T1000 (cell line): Measurements from ENCODE around the gene PAX5.

ENCODE experiments used
- DNase-seq: peaks from one replicate; lab custom pipeline; 2025; ENCODE audit warnings: mixed read lengths; lab: John Stamatoyannopoulos, UW

The PAX5 gene

DNA sequence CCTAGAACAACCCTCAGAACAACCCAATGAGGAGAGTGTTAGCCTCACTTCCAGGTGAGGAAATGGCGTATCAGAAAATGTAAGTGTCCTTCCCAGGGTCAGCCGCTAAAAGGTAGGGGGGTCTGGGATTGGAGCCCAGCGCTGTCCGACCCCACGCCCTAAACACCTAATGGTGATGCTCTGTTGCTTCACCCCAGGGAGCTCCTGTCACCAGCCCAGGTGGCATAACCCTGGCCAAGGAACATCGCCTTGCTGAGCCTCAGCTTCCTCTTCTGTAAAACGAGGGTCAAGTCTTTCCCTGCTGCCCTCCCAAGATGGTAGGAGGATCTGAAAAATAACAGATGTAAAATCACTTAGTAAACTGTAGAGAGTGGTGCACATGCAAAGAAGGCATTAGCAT, 132.5 kb downstream of the PAX5 start:
- DNase-seq: no peak

DNA sequence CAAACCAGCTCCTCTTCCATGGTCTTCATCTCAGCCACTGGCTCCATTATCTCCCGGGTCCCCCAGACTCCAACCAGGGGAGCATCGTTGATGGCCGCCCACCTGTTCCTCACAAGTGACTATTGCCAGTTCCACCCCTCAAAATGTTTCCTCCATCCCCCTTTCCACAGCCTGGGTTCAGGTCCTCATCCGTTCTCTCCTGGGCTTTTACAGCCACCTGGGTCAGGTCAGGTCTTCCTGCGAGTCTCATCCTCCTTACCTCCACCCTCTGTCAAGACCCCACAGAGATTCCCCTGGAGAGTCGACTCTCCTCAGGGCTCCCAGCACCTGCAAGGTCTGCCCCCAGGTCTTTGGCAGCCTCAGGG, 133.2 kb downstream of the PAX5 start:
- DNase-seq: no peak

DNA sequence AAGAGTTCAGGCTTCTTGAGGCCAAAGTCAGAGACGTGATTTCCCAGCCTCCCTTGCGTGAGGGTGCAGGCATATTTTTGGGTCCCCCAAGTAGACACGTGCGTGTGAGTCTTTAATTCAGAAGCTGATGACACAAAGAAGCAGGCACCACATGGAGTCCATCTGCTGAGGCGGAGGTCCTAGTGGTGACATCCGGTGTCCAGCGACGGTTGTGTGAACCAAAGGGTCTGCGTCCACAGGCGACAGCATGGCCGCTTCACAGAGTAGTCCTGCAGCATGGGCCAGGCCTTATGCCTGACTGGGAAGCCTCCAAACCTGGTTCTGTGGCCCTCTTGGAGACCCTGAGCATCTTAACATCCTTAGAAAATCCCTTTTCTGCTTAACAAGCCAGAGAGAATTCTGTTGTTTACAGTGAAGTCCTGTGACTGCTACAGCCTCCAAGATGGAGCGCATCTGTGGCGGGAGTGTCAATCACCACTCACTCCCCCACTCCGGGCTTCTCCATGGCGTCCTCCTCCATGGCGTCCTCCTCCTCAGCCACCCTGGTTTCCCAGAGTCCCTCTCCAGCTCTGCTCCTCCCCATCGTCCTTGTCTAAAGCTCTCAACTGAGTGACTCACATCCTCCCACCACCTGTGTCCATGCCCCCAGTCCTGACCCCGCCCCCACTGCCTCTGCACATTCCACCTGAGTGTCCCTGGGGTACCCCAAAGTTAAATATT, 133.8 kb downstream of the PAX5 start:
- DNase-seq: no peak

DNA sequence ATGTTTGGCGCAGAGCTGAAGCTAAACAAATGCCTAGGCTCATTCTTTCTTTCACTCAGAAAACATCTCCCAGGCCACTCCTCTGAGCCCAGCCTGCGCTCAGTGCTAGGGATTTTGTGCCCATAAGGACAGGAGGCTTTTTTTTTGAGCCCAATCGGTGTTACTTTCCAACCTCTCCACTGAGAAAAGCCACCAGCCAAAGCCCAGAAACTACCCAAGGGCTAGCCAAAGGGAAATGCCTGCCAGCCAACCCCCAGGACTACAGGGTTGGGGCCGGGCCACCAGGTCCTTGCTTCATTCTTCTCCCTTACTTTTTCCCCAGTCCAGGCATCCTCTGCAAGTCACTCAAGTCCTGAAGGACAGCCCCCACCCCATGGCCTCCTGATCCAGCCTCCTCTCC, 134.7 kb downstream of the PAX5 start:
- DNase-seq: no peak

DNA sequence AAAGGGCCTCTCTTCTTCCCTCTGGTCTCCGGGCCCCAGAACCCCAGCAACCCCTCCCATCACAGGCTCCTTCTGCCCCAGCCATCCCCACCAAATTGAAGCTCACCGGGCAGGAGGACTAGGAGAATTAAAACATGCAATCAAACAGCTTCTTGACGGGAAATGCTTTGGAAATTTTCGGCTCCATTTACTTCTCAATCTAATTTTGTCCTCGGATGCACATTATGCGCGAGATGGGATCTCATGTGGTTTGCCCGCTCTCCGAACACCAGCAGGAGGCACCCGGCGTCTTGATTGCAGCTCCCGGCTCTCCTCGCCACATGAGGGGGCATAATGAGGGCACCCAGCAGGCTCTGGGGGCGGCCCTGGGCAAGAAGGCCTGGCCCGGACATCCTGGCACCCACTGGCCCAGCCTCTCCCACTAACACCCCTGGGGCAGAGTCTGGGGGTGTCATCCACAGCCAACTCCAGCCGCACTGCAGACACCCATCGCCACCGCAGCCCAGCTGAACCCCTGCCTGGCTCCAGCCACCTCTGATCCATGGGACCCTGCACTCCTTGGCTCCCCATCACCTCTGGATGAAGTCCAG, 135.5 kb downstream of the PAX5 start:
- no peak for DNase-seq

DNA sequence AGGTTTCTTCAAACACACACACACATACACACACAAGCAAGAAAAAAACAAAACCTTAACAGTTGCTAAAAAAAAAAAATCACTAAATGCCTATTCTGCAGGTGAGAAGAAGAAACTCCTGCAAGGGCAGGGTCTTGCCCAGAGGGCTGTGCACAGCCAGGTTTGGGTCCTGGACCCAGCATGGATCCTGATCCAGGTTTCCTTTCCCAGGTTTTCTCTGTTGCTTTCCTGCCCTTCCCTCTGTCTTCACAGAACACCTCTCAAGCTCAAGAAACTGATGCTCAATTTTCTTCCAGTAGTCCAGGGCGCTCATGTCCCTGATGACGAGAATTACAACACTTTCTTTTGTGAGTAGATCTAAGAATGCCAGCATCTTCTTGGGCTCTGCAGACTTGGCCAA, 136.6 kb downstream of the PAX5 start:
- no peak for DNase-seq

DNA sequence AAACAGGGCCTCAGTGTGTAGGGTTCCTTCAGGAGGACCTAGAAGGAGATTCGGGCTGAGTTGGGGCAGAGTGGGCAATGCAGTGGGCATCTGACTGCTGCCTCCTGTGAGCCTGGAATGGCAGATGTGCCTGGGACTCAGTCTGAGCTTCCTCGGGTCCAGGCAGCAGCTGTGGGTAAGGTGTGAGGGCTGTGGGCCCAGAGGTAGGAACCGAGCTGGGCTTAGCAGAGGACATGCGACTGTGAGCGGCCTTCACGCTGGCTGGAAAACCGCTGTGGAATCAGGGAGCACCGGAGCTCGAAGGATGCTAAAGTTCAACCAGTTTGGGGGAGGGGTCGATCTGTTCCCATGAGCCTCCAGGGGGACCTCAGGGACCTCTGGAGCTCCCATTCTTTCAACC, 137.0 kb downstream of the PAX5 start:
- DNase-seq: no peak

DNA sequence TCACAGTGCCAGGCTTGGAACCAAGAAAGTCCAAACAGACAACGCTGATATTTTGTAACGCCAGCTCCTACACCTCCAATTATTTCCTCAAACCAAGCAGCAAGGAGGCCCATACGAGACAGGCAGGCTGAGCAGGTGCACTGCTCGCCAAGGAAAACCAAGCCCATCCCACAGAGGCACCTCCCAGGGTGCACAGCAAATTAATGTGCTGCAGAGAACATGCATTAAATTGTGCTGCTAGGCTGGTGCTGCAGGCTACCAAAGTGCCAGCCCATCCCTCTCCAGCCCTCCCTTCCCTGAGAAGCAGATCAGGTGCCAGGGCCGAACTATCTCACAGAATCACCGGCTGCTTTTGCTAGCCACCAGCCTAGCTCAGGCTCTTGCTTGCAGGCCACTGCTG, 137.8 kb downstream of the PAX5 start:
- no peak for DNase-seq

DNA sequence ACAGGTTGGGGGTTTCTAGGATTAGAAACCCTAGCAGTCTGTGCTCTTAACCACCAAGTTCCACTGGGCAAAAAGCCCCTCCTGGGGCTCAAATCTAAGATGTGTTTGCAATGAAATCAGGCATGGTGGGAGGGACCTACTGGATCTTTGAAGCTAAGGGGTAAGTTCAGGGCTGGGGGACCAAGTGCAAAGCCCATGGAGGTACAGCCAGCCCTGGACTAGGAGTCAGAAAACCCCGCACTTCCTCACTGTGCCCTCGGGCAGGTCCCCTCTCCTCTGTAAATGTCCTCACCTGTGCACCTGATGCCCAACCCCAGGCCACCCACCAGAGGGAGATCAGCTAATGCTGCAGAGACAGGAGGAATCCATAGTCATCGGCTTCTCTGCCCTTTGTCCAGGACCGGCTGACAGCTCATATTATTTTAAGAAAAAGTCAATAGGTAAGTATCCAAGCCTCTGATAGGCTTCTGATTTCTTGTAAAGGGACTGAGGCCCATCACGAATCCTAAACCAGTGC, 138.3 kb downstream of the PAX5 start:
- DNase-seq: no peak

DNA sequence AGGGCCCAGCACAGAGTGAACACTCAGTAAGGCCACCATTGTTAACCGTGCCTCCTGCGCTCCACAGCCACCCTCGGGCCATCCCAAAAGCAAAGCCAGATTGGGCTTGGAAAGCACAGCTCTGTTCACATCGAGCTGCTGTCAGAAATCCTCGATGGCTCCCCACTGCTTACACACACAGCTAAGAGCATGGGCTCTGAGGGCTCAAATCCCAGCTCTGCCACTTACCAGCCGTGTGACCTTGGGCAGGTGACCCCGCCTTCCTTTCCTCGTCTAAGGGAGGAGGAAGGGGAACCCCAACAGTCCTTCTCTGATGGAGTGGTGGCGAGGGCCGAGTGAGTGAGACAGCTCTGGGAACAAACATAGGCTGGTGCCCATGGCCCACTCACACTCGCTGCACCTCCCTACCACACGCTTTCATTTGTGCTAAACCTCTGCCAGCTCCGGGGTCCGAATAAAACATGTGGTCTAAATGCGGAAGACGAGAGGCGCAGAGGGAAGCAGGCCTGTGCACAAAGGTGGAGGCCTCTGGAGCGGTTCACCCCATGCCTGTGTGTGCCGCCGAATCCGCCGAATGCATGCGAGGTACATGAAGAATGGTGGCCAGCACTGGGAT, 139.3 kb downstream of the PAX5 start:
- DNase-seq: no peak

DNA sequence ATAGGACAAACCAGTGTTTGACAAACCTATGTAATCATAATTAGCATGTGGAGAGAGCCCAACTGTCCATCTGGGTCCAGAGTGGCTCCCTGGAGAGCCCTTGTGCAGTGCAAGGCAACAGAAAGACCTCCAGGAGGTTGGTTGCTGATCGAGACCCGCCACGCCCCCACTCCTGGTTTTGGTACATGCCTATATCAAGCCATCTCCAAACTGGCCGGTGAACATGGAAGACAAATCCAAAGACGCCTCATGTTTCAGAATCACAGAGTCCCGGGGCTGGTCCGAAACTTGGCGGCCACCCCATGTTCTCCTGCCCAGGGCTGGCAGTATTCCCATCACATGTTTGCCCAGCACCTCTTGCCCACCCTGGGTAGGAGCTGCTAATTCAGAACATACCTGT, 140.2 kb downstream of the PAX5 start:
- no peak for DNase-seq

DNA sequence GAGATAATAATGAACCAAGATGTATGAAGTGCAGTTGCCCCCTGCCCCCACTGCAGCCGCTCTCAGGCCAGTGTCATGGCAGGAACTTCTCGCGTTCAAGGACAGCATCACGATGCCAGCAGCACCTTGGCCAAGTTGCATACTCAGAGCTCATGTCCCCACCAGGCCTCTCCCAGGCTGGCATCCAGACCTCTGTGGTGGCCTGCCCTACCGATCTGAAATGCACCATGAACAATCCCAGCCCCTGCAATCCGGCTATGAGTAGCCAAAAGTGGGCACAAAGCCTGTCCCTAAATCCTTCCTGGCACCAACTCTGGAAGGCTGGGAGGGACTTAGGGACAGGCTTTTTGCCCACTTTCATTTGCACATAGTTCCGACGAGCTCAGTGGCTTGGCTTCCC, 140.9 kb downstream of the PAX5 start:
- DNase-seq: no peak

DNA sequence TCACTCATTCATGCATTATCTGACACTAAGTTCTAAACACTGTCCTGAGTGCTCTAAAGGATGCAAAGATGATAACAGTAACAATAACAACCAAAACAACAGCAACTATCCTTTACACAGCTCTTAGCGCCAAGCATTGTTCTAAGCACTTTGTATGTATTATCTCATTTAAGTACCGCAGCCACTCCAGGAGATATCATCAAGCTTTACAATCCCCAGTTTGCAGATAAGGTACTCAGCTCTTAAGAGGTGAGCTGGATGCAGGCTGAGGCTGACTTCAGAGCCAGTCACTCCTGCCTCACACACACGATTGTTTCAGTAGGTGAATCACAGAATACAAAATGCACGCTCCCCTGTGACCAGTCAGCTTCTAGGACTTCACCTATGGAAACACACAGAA, 141.8 kb downstream of the PAX5 start:
- no peak for DNase-seq

DNA sequence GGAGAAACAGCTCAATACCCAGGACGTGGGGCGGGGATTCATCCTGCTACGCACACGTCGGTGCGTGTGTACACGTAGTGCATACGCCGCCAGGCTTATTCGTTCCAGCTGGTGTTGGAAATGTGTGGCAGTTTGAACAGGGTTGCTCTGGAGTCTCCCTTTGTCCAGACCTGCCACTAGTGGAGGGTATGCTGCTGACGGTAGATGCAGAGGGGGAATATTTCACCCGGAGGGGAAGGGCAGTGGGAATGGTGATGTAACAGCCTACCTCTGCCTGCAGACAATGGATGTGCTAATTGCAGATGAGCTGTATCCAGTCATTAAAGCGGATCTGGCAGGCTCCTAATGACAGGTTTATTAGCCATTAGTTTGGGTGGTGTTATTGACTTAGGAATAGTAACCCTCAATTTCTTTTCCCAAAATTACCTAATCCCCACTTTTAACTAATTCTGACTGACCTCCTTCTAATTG, 142.7 kb downstream of the PAX5 start:
- no peak for DNase-seq

DNA sequence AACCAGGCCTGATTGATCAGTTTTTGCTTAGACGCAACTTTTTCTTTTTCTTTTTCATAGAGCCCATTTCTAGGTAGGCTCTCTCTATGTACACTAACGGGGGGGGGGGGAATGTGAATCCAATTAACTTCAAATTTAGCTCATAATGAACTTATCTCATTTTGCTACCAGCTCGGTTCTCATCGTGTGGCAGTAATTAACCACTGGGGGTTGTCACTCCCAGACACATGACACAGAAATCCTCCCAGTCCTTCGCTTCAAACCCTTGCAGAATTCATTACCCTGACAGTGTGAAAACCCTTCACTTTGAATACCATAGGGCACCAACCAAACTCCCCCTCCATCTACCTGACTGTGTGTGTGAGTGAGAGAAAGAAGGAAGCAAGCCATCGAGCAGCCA, 144.2 kb downstream of the PAX5 start:
- no peak for DNase-seq

DNA sequence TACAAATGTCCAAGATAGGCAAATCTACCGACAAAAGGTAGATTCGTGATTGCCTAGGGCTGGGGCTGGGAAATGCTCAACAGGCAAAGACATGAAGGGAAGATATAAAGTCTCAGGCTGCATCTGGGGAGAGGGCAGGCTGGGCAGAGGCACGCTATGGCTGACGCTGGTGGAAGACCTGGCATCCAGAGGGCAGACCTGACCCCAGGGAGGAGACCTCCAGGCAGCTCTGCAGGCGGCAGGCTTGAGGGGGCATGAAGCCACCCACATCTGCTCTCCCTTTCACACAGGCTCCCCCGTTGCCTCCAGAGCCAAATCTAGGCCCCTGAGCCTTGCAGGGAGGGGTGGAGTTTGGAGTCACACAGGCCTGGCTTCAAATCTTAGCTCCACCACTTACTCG, 145.5 kb downstream of the PAX5 start:
- DNase-seq: no peak

DNA sequence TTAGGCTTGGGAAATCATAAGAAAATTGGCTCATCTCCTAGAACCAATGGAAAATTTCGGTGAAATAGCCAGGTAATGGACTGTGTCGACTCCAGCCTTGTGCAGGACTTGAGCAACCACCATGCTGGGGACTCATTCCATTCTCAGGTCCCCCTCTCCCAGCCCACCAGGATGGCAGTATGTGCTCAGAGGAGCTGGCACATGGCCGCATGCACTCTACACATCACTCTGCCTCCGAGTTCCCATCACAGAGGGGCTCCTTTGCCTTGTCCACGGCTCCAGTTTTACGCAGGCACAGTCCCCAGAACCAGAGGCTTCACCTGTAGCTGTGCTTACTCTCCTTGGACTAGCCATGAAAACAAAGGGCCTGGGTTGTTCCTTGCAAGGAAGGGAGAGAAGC, 149.3 kb downstream of the PAX5 start:
- DNase-seq: no peak

DNA sequence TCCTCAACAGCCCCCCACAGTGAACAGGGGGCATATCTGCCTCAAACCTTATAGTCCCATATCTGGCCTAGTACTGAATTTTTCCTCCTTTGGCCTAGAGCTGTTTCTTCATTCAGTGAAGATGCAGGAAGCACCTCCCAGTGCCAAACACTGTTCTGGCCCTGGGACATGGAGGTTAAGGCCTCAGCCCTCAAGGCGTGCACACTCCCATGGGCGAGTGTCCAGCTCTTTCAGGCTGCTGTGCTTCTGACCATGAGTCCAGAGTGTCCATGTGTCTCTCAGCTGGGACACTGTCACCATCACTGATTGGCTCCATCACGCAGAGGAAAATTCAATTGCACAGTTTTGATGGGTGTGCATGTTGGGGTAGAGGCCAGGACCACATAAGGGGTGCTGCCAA, 151.5 kb downstream of the PAX5 start:
- DNase-seq: no peak

DNA sequence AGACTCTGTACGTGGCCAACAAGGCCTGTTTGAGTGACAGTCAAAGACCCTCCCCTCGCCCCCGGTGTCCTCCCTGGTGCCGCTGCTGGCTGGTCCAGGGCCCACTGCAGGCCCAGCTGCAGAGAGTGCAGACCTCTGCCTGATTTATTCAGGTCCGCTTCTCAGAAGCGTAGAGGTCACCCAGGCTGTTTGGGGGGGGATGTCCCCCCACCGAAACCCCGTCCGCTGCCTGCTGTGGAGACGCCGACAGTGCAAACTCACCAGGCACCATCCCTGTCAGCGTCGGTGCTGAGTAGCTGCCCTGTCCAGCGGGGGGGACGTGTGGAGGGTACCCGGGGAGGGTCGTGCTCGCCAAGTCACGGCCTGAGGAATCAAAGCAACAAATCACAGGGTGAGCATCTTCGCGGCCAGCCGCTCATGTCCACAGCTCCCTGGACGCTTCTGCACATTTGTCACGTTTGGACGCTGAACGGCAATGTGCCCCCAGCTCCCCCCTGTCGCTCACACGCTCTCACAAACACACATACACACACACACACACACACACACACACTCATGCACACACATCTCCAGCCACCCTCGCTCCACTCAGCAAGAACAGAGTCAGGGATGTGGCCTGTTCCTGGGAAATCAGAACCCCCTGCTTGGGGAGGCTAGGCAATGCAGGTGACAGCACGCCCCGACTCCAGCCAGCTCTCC, 152.2 kb downstream of the PAX5 start:
- no peak for DNase-seq

DNA sequence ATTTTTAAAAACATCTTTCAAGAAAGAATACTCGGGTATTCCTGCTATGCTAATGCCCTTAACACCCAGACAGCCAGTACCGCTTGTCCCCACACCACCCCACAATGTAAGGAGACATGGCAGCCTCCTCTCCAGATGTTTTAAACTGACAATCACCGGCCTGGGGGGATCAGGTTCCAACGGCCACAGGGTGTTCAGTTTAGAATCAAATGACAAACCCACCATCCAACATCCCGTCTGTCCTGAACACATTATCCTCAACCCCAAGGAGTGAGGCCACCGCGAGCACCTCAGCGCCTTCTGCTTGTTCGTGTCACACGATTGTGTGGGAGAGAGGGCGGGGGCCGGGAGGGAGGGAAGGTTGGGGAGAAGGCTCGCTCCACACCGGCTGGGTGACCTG, 152.8 kb downstream of the PAX5 start:
- DNase-seq: no peak

DNA sequence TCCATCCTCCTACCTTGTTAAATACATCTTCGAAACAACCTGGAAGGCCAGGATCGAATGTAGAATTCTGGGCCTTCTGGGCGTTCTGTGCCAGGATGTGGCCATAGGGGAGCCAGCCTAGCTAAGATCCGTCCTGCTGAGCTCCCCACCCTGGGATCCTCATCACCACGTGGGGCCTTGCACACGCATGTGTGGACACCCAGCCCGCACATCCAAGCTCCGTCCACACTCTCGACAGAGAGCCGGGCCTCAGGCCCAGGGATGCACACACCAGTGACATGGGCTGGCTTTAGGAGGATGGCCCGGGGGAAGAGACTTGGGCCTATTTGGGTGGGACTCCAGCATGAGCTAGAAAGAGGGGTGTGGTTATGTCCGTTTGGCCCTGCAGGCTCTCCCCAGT, 154.0 kb downstream of the PAX5 start:
- DNase-seq: no peak

DNA sequence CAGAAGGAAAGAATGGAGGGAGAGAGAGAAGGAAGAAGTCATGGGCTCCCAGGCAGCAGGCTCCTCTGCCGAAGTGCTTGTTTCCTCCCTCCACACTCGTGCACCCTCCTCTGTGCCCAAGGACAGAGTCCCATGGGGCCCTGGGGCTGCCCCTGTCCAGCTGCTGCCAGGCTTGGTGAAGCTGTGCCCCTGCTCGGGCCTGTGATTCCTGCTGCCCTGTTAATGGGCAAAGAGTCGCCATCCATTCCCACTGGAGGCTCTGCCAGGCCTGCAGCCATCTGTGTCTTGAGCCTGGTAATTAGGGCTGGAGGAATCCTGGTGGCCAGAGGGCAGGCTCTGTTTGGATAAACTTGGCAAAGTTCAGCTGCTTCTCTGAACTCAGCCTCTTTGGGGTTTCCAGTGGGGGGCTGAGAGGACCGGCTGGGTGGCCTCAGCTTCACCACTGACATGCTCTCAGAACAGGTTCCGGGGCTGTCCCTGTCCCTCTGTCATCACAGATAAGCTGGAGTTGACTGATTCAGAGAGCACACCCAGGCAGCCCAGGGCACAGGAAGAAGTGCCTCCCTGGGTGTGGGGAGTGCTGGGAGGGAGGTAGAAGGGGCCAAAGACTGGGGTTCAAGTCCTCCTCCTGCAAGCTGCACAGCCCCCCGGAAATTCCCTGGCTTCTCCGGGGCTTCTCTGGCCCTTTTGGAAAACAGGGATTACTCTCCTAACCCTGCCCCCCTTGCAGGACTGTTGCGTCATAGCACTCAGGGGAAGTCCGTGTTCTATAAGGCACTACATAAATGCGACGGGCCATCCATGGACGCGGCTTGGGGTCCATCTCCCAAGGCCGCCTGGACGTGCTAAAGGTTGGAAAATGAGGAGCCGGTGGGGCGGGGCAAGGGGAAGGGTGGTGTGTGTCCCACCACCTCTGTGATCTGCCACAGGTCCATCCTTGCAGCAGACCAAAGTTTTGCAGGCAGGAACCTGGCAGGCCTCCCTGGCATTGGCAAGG, 154.8 kb downstream of the PAX5 start:
- DNase-seq: no peak
